HEK293 (cell line): ENCODE measurements around the gene ASCL5.

Experiments used
- CTCF ChIA-PET: fragments of 350-600 bp; formaldehyde crosslinking; extraction: SDS; loops from one replicate; lab custom pipeline; 2021; ENCODE audit warnings: antibody characterized with exemption; lab: Yijun Ruan, JAX
- POLR2A ChIA-PET: fragments of 300-600 bp; formaldehyde crosslinking; extraction: SDS; loops from one replicate; lab custom pipeline; 2020; ENCODE audit warnings: antibody characterized with exemption, inconsistent platforms; lab: Yijun Ruan, JAX
- H3K27ac ChIP-seq: fragments of 200-500 bp; sonication (Bioruptor generic); 2 replicates; pipeline ENCODE4 v1.5.1; 2014; ENCODE audit warnings: low read depth, low read length, control low read depth, inconsistent platforms; ENCODE audit errors: extremely low read depth
- H3K36me3 ChIP-seq, 2 experiments: fragments of 200-500 bp in 1 of 2; sonication (Bioruptor generic) in 1 of 2; 1 replicate in 1 of 2; 2 replicates in 1 of 2; pipeline ENCODE4 v1.5.1; 2014 to 2017; ENCODE audit warnings: inconsistent platforms in 2 of 2, low read length in 2 of 2; ENCODE audit not compliant: control insufficient read depth in 2 of 2, insufficient read depth in 1 of 2
- H3K4me1 ChIP-seq: fragments of 200-500 bp; sonication (Bioruptor generic); 2 replicates; pipeline ENCODE4 v1.5.1; 2014; ENCODE audit warnings: mild to moderate bottlenecking, low read length, inconsistent platforms; ENCODE audit not compliant: control insufficient read depth, insufficient read depth
- H3K4me3 ChIP-seq: 2 replicates; pipeline ENCODE4 v1.5.1; 2011; ENCODE audit warnings: low read depth, mild to moderate bottlenecking, control low read depth, low read length, moderate library complexity
- H3K9me3 ChIP-seq: fragments of 200-500 bp; sonication (Bioruptor generic); 2 replicates; pipeline ENCODE4 v1.5.1; 2014; ENCODE audit warnings: low read depth, low read length, inconsistent platforms; ENCODE audit not compliant: control insufficient read depth, insufficient read depth
- BCL6B ChIP-seq: fragments of 450-650 bp; formaldehyde crosslinking; IDR thresholded peaks from 2 replicates; pipeline ENCODE4 v1.5.1; 2017; ENCODE audit warnings: missing biosample characterization, missing genetic modification characterization
- EGR2 ChIP-seq: fragments of 450-650 bp; formaldehyde crosslinking; IDR thresholded peaks from 2 replicates; pipeline ENCODE4 v1.5.1; 2016; ENCODE audit warnings: low read depth, missing biosample characterization, missing genetic modification characterization
- GFI1B ChIP-seq: fragments of 450-650 bp; formaldehyde crosslinking; IDR thresholded peaks from 2 replicates; pipeline ENCODE4 v1.5.1; 2016; ENCODE audit warnings: missing biosample characterization, missing genetic modification characterization
- GLI4 ChIP-seq: fragments of 450-650 bp; formaldehyde crosslinking; IDR thresholded peaks from 2 replicates; pipeline ENCODE4 v1.5.1; 2016; ENCODE audit warnings: missing biosample characterization, missing genetic modification characterization
- MYNN ChIP-seq: fragments of 450-650 bp; formaldehyde crosslinking; IDR thresholded peaks from 2 replicates; pipeline ENCODE4 v1.5.1; 2016; ENCODE audit warnings: missing biosample characterization, missing genetic modification characterization, borderline replicate concordance
- OVOL3 ChIP-seq: fragments of 450-650 bp; formaldehyde crosslinking; IDR thresholded peaks from 2 replicates; pipeline ENCODE4 v1.5.1; 2016; ENCODE audit warnings: missing biosample characterization, missing genetic modification characterization
- PRDM4 ChIP-seq: fragments of 450-650 bp; formaldehyde crosslinking; IDR thresholded peaks from 2 replicates; pipeline ENCODE4 v1.5.1; 2017; ENCODE audit warnings: missing biosample characterization, missing genetic modification characterization
- ZFP69B ChIP-seq: fragments of 450-650 bp; formaldehyde crosslinking; IDR thresholded peaks from 2 replicates; pipeline ENCODE4 v1.5.1; 2016; ENCODE audit warnings: missing biosample characterization, missing genetic modification characterization
- ZNF148 ChIP-seq: fragments of 450-650 bp; formaldehyde crosslinking; IDR thresholded peaks from 2 replicates; pipeline ENCODE4 v1.5.0; 2017; ENCODE audit warnings: missing biosample characterization, missing genetic modification characterization, borderline replicate concordance
- ZNF221 ChIP-seq: fragments of 450-650 bp; formaldehyde crosslinking; IDR thresholded peaks from 2 replicates; pipeline ENCODE4 v1.5.1; 2017; ENCODE audit warnings: missing biosample characterization, missing genetic modification characterization, borderline replicate concordance
- ZNF223 ChIP-seq: fragments of 450-650 bp; formaldehyde crosslinking; IDR thresholded peaks from 2 replicates; pipeline ENCODE4 v1.5.1; 2016; ENCODE audit warnings: missing biosample characterization, missing genetic modification characterization
- ZNF362 ChIP-seq: fragments of 450-650 bp; formaldehyde crosslinking; IDR thresholded peaks from 2 replicates; pipeline ENCODE4 v1.5.1; 2016; ENCODE audit warnings: missing biosample characterization, missing genetic modification characterization
- ZNF449 ChIP-seq: fragments of 450-650 bp; formaldehyde crosslinking; IDR thresholded peaks from 2 replicates; pipeline ENCODE4 v1.5.1; 2017; ENCODE audit warnings: missing biosample characterization, mild to moderate bottlenecking, missing genetic modification characterization, moderate library complexity
- ZNF488 ChIP-seq: fragments of 450-650 bp; formaldehyde crosslinking; IDR thresholded peaks from 2 replicates; pipeline ENCODE4 v1.5.1; 2016; ENCODE audit warnings: missing biosample characterization, missing genetic modification characterization
- ZNF544 ChIP-seq: fragments of 450-650 bp; formaldehyde crosslinking; IDR thresholded peaks from 2 replicates; pipeline ENCODE4 v1.5.0; 2017; ENCODE audit warnings: missing biosample characterization, missing genetic modification characterization
- ZNF548 ChIP-seq: fragments of 450-650 bp; formaldehyde crosslinking; IDR thresholded peaks from 2 replicates; pipeline ENCODE4 v1.5.1; 2016; ENCODE audit warnings: missing biosample characterization, missing genetic modification characterization
- ZNF549 ChIP-seq: fragments of 450-650 bp; IDR thresholded peaks from 2 replicates; pipeline ENCODE4 v1.5.1; 2018; ENCODE audit warnings: missing biosample characterization, missing genetic modification characterization, mild to moderate bottlenecking, inconsistent platforms, moderate library complexity
- ZNF596 ChIP-seq: fragments of 450-650 bp; IDR thresholded peaks from 2 replicates; pipeline ENCODE4 v1.5.0; 2018; ENCODE audit warnings: missing biosample characterization, mild to moderate bottlenecking, missing genetic modification characterization, moderate library complexity
- ZNF660 ChIP-seq: fragments of 450-650 bp; IDR thresholded peaks from 2 replicates; pipeline ENCODE4 v1.5.1; 2018; ENCODE audit warnings: missing biosample characterization, mild to moderate bottlenecking, missing genetic modification characterization
- ZNF704 ChIP-seq: fragments of 450-650 bp; formaldehyde crosslinking; IDR thresholded peaks from 2 replicates; pipeline ENCODE4 v1.5.1; 2016; ENCODE audit warnings: missing biosample characterization, missing genetic modification characterization
- ZSCAN16 ChIP-seq: fragments of 450-650 bp; formaldehyde crosslinking; IDR thresholded peaks from 2 replicates; pipeline ENCODE4 v1.5.1; 2016; ENCODE audit warnings: missing biosample characterization, missing genetic modification characterization
- ZSCAN18 ChIP-seq: fragments of 450-650 bp; formaldehyde crosslinking; IDR thresholded peaks from 2 replicates; pipeline ENCODE4 v1.5.1; 2016; ENCODE audit warnings: missing biosample characterization, missing genetic modification characterization

The ASCL5 gene

GRCh38 chr1:201171063-201172036 is 44.4 kb upstream of the ASCL5 start:
- Histone ChIP-seq H3K4me1 (no peaks in the 10 kb centered on the region), H3K9me3 (no peaks in the 10 kb centered on the region), H3K36me3 (no peaks in the 10 kb centered on the region), H3K4me3 (peak overlapping the region; percentile 54), H3K27ac (peak overlapping the region; percentile 82)
- ChIA-PET CTCF (interaction anchor here (0.6 to 1.3 kb wide), 7 partner anchors 21 to 190 kb away, joined by 3 to 4 read pairs (median 3); no protein-coding TSS in a partner anchor), POLR2A (interaction anchor here (0.6 to 2.9 kb wide), 9 partner anchors 14 to 553 kb away, joined by 3 to 21 read pairs (median 6); partner anchors contain the start of genes IGFN1 and TMEM9)
- TF ChIP-seq ZNF544 (tag by site-specific recombination): no peak
- no peak for TF ChIP-seq ZNF148 (tag by site-specific recombination)
- TF ChIP-seq ZSCAN18 (tag by site-specific recombination): no peak
- peak; percentile 47; the same call in 1 of the 2 replicates for TF ChIP-seq ZNF596 (tag by site-specific recombination)
- no peak for TF ChIP-seq GFI1B (tag by site-specific recombination)
- TF ChIP-seq ZNF362 (tag by site-specific recombination): peak; percentile 94
- no peak for TF ChIP-seq BCL6B (tag by site-specific recombination)
- TF ChIP-seq ZNF704 (tag by site-specific recombination): no peak
- no peak for TF ChIP-seq ZNF221 (tag by site-specific recombination)
- TF ChIP-seq ZNF488 (tag by site-specific recombination): no peak
- TF ChIP-seq MYNN (tag by site-specific recombination): no peak
- peak; percentile 99 for TF ChIP-seq ZNF223
- TF ChIP-seq OVOL3 (tag by site-specific recombination): no peak
- no peak for TF ChIP-seq ZNF548 (tag by site-specific recombination)
- no peak for TF ChIP-seq ZNF549 (tag by site-specific recombination)
- TF ChIP-seq ZFP69B (tag by site-specific recombination): peak; percentile 97
- TF ChIP-seq ZSCAN16 (tag by site-specific recombination): no peak
- no peak for TF ChIP-seq PRDM4 (tag by site-specific recombination)
- TF ChIP-seq ZNF449: no peak
- no peak for TF ChIP-seq GLI4 (tag by site-specific recombination)
- peak; percentile 87 for TF ChIP-seq ZNF660 (tag by site-specific recombination)
- TF ChIP-seq EGR2 (tag by site-specific recombination): peak; percentile 49
